HCT116 (cell line): Measurements from ENCODE around the gene TBXAS1. TPM values are rescaled to one million over a fixed set of nuclear protein-coding genes. Genes with fewer than 3 reads are reported as not detected.
A peak's percentile ranks its signal among the peaks of the same experiment; 100 is the strongest.

Experiments used
- ATAC-seq: fragments of 200-7000 bp; cut with Tn5 transposase; 2 replicates; pipeline ENCODE4 v1.9.1; 2020; ENCODE audit warnings: mild to moderate bottlenecking, moderate library complexity
- BruUV-seq: library from RNA; stranded (reverse); fragments of 400-500 nt; replicated peaks from 2 replicates; lab custom pipeline; 2021; lab: Mats Ljungman, UMichigan
- CTCF ChIA-PET: fragments of 300-600 bp; sonication (Branson Sonifier 250); formaldehyde crosslinking; loops from one replicate; lab custom pipeline; 2021; ENCODE audit warnings: antibody characterized with exemption; lab: Charles Lee
- POLR2A ChIA-PET: fragments of 300-600, 350-600 bp; sonication (Branson Sonifier 250); formaldehyde crosslinking; loops from one replicate; lab custom pipeline; 2021; ENCODE audit warnings: antibody characterized with exemption; lab: Charles Lee
- RAD21 ChIA-PET, 2 experiments: fragments of 300-600 bp; sonication (Branson Sonifier 250); formaldehyde crosslinking; loops; one replicate each; lab custom pipeline; 2023; ENCODE audit warnings: low total read pairs in 2 of 2; ENCODE audit not compliant: uncharacterized antibody in 2 of 2, unreplicated experiment in 2 of 2, low non-redundant PET in 1 of 2; lab: Charles Lee
- DNase-seq: peaks from one replicate; pipeline ENCODE4 v3.0.0-alpha.2; 2010; ENCODE audit warnings: low read depth, low spot score
- H2AFZ ChIP-seq: fragments of 200-600 bp; shearing (Covaris generic), sonication (generic); 2 replicates; pipeline ENCODE4 v1.6.1; 2017; ENCODE audit warnings: low read depth, mixed run types, mixed read lengths, antibody characterized with exemption, low read length; ENCODE audit not compliant: poor library complexity, severe bottlenecking
- H3K27ac ChIP-seq: 2 replicates; pipeline ENCODE4 v1.5.1; 2012; ENCODE audit warnings: low read depth, low read length
- H3K27me3 ChIP-seq: fragments of 200-600 bp; sonication (generic); 2 replicates; pipeline ENCODE4 v1.6.1; 2016; ENCODE audit warnings: mixed run types, low read length, mixed read lengths; ENCODE audit not compliant: insufficient read depth
- H3K36me3 ChIP-seq, 2 experiments: fragments of 200-500 bp in 1 of 2; fragments of 200-600 bp in 1 of 2; sonication (Bioruptor generic) in 1 of 2; sonication (generic) in 1 of 2; 2 replicates each; pipeline versions ENCODE4 v1.5.1 to v1.6.1; 2014 to 2016; ENCODE audit warnings: low read length in 2 of 2, inconsistent platforms in 1 of 2, mixed read lengths in 1 of 2, mixed run types in 1 of 2; ENCODE audit not compliant: insufficient read depth in 2 of 2, control insufficient read depth in 1 of 2
- H3K4me1 ChIP-seq, 2 experiments: fragments of 200-600 bp in 1 of 2; sonication (generic) in 1 of 2; 2 replicates each; pipeline versions ENCODE4 v1.5.1 to v1.6.1; 2012 to 2017; ENCODE audit warnings: low read length in 2 of 2, inconsistent platforms in 1 of 2, mild to moderate bottlenecking in 1 of 2, mixed read lengths in 1 of 2, mixed run types in 1 of 2, moderate library complexity in 1 of 2; ENCODE audit not compliant: insufficient read depth in 2 of 2, control insufficient read depth in 1 of 2
- H3K4me2 ChIP-seq: fragments of 200-600 bp; sonication (generic); 2 replicates; pipeline ENCODE4 v1.6.1; 2017; ENCODE audit warnings: mixed run types, low read length, mixed read lengths
- H3K4me3 ChIP-seq, 2 experiments: fragments of 200-600 bp in 1 of 2; sonication (generic) in 1 of 2; replicated peaks in 1 of 2; 2 replicates each; pipeline ENCODE4 v1.5.1; 2011 to 2016; ENCODE audit warnings: low read length in 2 of 2, control low read depth in 1 of 2, low read depth in 1 of 2, mild to moderate bottlenecking in 1 of 2, mixed read lengths in 1 of 2, mixed run types in 1 of 2
- H3K79me2 ChIP-seq: fragments of 200-600 bp; sonication (generic); 2 replicates; pipeline ENCODE4 v1.6.1; 2017; ENCODE audit warnings: mild to moderate bottlenecking, mixed run types, low read length, moderate library complexity, mixed read lengths; ENCODE audit not compliant: insufficient read depth
- H3K9ac ChIP-seq: fragments of 200-600 bp; sonication (generic); 2 replicates; pipeline ENCODE4 v1.6.1; 2016; ENCODE audit warnings: low read length, mixed read lengths
- H3K9me2 ChIP-seq: fragments of 200-600 bp; sonication (generic), shearing (Covaris generic); 2 replicates; pipeline ENCODE4 v1.6.1; 2017; ENCODE audit warnings: mixed run types, mild to moderate bottlenecking, moderate library complexity; ENCODE audit not compliant: insufficient read depth
- H3K9me3 ChIP-seq, 2 experiments: fragments of 200-500 bp in 1 of 2; fragments of 200-600 bp in 1 of 2; sonication (Bioruptor generic) in 1 of 2; sonication (generic) in 1 of 2; 2 replicates each; pipeline ENCODE4 v1.6.1; 2014 to 2017; ENCODE audit warnings: low read length in 2 of 2, mixed read lengths in 2 of 2, inconsistent platforms in 1 of 2, low read depth in 1 of 2, mild to moderate bottlenecking in 1 of 2, mixed run types in 1 of 2, moderate library complexity in 1 of 2; ENCODE audit not compliant: control insufficient read depth in 1 of 2, insufficient read depth in 1 of 2
- H4K20me1 ChIP-seq: fragments of 200-600 bp; sonication (generic), shearing (Covaris generic); 2 replicates; pipeline ENCODE4 v1.6.1; 2017; ENCODE audit warnings: mixed run types, mild to moderate bottlenecking, moderate library complexity; ENCODE audit not compliant: insufficient read depth
- EZH2 ChIP-seq: fragments of 200-600 bp; sonication (generic); IDR thresholded peaks from 2 replicates; pipeline ENCODE4 v1.6.1; 2017; ENCODE audit warnings: antibody characterized with exemption, mixed run types
- JUND ChIP-seq: IDR thresholded peaks from 2 replicates; pipeline ENCODE4 v1.6.1; 2012
- POLR2A ChIP-seq: IDR thresholded peaks from 2 replicates; pipeline ENCODE4 v1.7.0; 2011; ENCODE audit warnings: borderline replicate concordance; ENCODE audit not compliant: insufficient read depth, insufficient read length; ENCODE audit errors: extremely low read depth
- SRF ChIP-seq: IDR thresholded peaks from 2 replicates; pipeline ENCODE4 v1.6.1; 2012; ENCODE audit warnings: low read depth
- ZFX ChIP-seq: fragments of 450-650 bp; IDR thresholded peaks from 2 replicates; pipeline ENCODE4 v1.6.1; 2017
- intact Hi-C: fragments of 100-400 bp; cut with micrococcal nuclease; formaldehyde crosslinking; loops from 2 replicates; pipeline ENCODE4 v1.10.0; 2022
- total RNA-seq: library from RNA; stranded (reverse); gene quantifications from one replicate; pipeline ENCODE4 v1.2.1, GENCODE V29; 2021; ENCODE audit not compliant: unreplicated experiment
- TF ChIP-seq, protein P1 (sequence below): IDR thresholded peaks from 2 replicates; pipeline ENCODE4 v1.6.1; 2012
- TF ChIP-seq, protein P2 (sequence below), 3 experiments: fragments of 200-600 bp in 1 of 3; sonication (generic) in 1 of 3; IDR thresholded peaks in 2 of 3; conservative IDR thresholded peaks in 1 of 3; 2 replicates each; pipeline ENCODE4 v1.5.1; 2012 to 2017; ENCODE audit warnings: low read depth in 2 of 3, low read length in 2 of 3, antibody characterized with exemption in 1 of 3, borderline replicate concordance in 1 of 3, control low read depth in 1 of 3, mild to moderate bottlenecking in 1 of 3, mixed read lengths in 1 of 3, mixed run types in 1 of 3, moderate library complexity in 1 of 3; ENCODE audit not compliant: insufficient read depth in 1 of 3
- TF ChIP-seq, protein P3 (sequence below): IDR thresholded peaks from 2 replicates; pipeline ENCODE4 v1.6.1; 2012
- TF ChIP-seq, protein P4 (sequence below): IDR thresholded peaks from 2 replicates; pipeline ENCODE4 v1.6.1; 2012; ENCODE audit warnings: low read depth

TBXAS1 gene
- total RNA-seq, 1 experiment from 2014 or later, result 1.4 TPM

DNA sequence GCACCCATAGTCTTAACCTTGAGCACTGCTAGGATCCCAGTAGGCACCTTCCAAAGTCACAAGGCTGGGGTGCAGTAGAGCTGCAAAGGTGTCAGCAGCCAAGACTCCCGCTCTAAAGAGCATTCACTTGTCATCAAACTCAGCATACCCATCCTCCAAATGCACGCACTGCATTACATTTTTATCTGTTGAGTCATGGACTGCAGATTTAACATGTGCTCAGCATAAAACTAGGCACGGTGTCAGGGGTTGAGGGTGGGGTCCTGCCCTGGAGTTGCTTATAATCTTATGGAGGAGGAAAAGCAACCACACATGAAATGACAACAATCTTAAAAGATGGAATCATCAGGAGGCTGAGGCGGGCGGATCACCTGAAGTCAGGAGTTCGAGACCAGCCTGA is 131.1 kb downstream of the TBXAS1 start:
- no peaks in the 10 kb centered on the region for H3K9me2 ChIP-seq
- RAD21 ChIA-PET, result no interaction called here
- DNase-seq, result no peak
- H3K4me3 ChIP-seq, result no peak overlapping the region
- no peaks in the 10 kb centered on the region for H3K79me2 ChIP-seq
- no TSS peak for BruUV-seq
- ATAC-seq, result peak; percentile 59; the same call in 1 of the 2 replicates
- H2AFZ ChIP-seq, result no peak overlapping the region
- TF ChIP-seq POLR2A (no peak), JUND (0 out of 2 replicates have a peak, but pooled peaks have one; percentile 13), SRF (no peak)
- TF ChIP-seq, protein P1, sequence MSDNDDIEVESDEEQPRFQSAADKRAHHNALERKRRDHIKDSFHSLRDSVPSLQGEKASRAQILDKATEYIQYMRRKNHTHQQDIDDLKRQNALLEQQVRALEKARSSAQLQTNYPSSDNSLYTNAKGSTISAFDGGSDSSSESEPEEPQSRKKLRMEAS, result peak; percentile 23; the same call in 1 of the 2 replicates
- intact Hi-C loops, result no loop called here
- H3K4me2 ChIP-seq, result peak overlapping the region; percentile 47
- no peaks in the 10 kb centered on the region for H4K20me1 ChIP-seq
- H3K9ac ChIP-seq, result no peak overlapping the region
- H3K27ac ChIP-seq, result no peak overlapping the region
- H3K9me3 ChIP-seq, result no peaks in the 10 kb centered on the region
- H3K4me1 ChIP-seq, result peaks cover 0 to 10% of the 10 kb centered on the region in 2 experiments; a peak in 2 of 4 replicates
- no peaks in the 10 kb centered on the region for H3K36me3 ChIP-seq
- H3K27me3 ChIP-seq, result no peaks in the 10 kb centered on the region
- CTCF ChIA-PET, result no interaction called here
- POLR2A ChIA-PET, result no interaction called here

DNA sequence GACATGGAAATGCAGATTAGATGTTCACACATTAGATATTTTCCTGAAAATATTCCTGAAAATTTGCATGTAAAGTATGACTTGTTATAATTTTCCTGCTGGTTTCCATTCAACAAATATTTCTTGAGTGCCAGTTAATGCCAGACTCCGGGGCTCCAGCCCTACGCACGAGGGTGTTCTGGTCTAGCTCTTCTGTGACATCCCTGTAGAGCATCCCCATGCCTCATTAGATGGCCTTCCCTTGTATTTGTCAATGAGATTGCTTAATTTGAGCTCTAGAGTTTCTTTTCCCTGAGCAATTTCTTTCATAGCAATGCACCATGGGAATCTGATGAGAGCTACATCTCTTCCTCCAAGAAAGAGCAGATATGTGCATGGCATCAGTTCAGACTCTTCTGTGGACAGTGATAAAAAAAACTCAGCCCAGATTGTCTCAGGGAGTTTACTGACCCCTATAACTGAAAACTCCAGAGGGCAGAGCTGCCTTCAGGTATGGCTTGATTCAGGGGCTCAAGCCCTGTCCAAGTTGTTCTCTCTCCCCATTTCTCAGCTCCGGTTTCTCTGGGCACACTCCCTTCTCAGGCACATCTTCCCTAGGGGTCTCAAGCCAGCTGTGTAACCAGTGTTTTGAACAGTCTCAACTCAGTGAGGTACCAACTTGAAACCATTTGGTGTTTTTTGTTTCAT is 137.0 kb downstream of the TBXAS1 start:
- TF ChIP-seq, protein P2, sequence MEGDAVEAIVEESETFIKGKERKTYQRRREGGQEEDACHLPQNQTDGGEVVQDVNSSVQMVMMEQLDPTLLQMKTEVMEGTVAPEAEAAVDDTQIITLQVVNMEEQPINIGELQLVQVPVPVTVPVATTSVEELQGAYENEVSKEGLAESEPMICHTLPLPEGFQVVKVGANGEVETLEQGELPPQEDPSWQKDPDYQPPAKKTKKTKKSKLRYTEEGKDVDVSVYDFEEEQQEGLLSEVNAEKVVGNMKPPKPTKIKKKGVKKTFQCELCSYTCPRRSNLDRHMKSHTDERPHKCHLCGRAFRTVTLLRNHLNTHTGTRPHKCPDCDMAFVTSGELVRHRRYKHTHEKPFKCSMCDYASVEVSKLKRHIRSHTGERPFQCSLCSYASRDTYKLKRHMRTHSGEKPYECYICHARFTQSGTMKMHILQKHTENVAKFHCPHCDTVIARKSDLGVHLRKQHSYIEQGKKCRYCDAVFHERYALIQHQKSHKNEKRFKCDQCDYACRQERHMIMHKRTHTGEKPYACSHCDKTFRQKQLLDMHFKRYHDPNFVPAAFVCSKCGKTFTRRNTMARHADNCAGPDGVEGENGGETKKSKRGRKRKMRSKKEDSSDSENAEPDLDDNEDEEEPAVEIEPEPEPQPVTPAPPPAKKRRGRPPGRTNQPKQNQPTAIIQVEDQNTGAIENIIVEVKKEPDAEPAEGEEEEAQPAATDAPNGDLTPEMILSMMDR (IDR thresholded peaks at IDR 0.05 in 2 of 3, conservative IDR thresholded peaks at IDR 0.05 in 1 of 3; ENCODE audit: borderline replicate concordance in 1 of 3, insufficient read depth in 1 of 3, low read depth in 2 of 3, low read length in 2 of 3), result no peak
- TF ChIP-seq, protein P3, sequence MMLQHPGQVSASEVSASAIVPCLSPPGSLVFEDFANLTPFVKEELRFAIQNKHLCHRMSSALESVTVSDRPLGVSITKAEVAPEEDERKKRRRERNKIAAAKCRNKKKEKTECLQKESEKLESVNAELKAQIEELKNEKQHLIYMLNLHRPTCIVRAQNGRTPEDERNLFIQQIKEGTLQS, result no peak
- TF ChIP-seq EZH2 (no peak), JUND (no peak), POLR2A (no peak), ZFX (no peak)
- TF ChIP-seq, protein P4, sequence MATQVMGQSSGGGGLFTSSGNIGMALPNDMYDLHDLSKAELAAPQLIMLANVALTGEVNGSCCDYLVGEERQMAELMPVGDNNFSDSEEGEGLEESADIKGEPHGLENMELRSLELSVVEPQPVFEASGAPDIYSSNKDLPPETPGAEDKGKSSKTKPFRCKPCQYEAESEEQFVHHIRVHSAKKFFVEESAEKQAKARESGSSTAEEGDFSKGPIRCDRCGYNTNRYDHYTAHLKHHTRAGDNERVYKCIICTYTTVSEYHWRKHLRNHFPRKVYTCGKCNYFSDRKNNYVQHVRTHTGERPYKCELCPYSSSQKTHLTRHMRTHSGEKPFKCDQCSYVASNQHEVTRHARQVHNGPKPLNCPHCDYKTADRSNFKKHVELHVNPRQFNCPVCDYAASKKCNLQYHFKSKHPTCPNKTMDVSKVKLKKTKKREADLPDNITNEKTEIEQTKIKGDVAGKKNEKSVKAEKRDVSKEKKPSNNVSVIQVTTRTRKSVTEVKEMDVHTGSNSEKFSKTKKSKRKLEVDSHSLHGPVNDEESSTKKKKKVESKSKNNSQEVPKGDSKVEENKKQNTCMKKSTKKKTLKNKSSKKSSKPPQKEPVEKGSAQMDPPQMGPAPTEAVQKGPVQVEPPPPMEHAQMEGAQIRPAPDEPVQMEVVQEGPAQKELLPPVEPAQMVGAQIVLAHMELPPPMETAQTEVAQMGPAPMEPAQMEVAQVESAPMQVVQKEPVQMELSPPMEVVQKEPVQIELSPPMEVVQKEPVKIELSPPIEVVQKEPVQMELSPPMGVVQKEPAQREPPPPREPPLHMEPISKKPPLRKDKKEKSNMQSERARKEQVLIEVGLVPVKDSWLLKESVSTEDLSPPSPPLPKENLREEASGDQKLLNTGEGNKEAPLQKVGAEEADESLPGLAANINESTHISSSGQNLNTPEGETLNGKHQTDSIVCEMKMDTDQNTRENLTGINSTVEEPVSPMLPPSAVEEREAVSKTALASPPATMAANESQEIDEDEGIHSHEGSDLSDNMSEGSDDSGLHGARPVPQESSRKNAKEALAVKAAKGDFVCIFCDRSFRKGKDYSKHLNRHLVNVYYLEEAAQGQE, result no peak
- ChIA-PET POLR2A (no interaction called here), RAD21 (interaction anchor here in 1 of 2 experiments (0.6 kb wide), 1 partner anchor 192 kb away, joined by 3 read pairs; no protein-coding TSS in a partner anchor), CTCF (no interaction called here)
- H3K27me3 ChIP-seq, result 0 out of 2 replicates have a peak, but pooled peaks cover 5% of the 10 kb centered on the region
- H3K4me1 ChIP-seq, result no peaks in the 10 kb centered on the region
- BruUV-seq, result no TSS peak
- H2AFZ ChIP-seq, result no peak overlapping the region
- H4K20me1 ChIP-seq, result no peaks in the 10 kb centered on the region
- H3K4me3 ChIP-seq, result no peak overlapping the region
- H3K9me3 ChIP-seq, result no peaks in the 10 kb centered on the region
- no peak overlapping the region for H3K27ac ChIP-seq
- H3K36me3 ChIP-seq, result no peaks in the 10 kb centered on the region
- ATAC-seq, result no peak
- intact Hi-C loops, result no loop called here
- DNase-seq, result no peak
- no peak overlapping the region for H3K4me2 ChIP-seq
- no peaks in the 10 kb centered on the region for H3K79me2 ChIP-seq
- H3K9me2 ChIP-seq, result no peaks in the 10 kb centered on the region
- H3K9ac ChIP-seq, result no peak overlapping the region
